ENCODE measurements around the gene ST8SIA5.

The ST8SIA5 gene

GRCh38 chr18:46731316-46731715 is 25.5 kb downstream of the ST8SIA5 start (continued):
- no peak for TF ChIP-seq RARB (CRISPR knock-in tag; IDR thresholded peaks at IDR 0.05)
- no peak for TF ChIP-seq ZC3H10 (CRISPR knock-in tag; IDR thresholded peaks at IDR 0.05)

- TF ChIP-seq ZNF565 (CRISPR knock-in tag; conservative IDR thresholded peaks at IDR 0.05; ENCODE audit: low read depth), result no peak
- TF ChIP-seq TOX (CRISPR knock-in tag; IDR thresholded peaks at IDR 0.05; ENCODE audit: borderline replicate concordance), result no peak
- no peak for TF ChIP-seq ISL1 (CRISPR knock-in tag; IDR thresholded peaks at IDR 0.05)
- no peak for TF ChIP-seq PPARA (CRISPR knock-in tag; IDR thresholded peaks at IDR 0.05; ENCODE audit: borderline replicate concordance)
- TF ChIP-seq ZFP30 (CRISPR knock-in tag; IDR thresholded peaks at IDR 0.05), result no peak
- no peak for TF ChIP-seq POU6F1 (CRISPR knock-in tag; IDR thresholded peaks at IDR 0.05; ENCODE audit: borderline replicate concordance, low read depth)
- no peak for TF ChIP-seq RARB (CRISPR knock-in tag; IDR thresholded peaks at IDR 0.05)
- TF ChIP-seq, protein P1, sequence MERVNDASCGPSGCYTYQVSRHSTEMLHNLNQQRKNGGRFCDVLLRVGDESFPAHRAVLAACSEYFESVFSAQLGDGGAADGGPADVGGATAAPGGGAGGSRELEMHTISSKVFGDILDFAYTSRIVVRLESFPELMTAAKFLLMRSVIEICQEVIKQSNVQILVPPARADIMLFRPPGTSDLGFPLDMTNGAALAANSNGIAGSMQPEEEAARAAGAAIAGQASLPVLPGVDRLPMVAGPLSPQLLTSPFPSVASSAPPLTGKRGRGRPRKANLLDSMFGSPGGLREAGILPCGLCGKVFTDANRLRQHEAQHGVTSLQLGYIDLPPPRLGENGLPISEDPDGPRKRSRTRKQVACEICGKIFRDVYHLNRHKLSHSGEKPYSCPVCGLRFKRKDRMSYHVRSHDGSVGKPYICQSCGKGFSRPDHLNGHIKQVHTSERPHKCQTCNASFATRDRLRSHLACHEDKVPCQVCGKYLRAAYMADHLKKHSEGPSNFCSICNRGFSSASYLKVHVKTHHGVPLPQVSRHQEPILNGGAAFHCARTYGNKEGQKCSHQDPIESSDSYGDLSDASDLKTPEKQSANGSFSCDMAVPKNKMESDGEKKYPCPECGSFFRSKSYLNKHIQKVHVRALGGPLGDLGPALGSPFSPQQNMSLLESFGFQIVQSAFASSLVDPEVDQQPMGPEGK (CRISPR knock-in tag; IDR thresholded peaks at IDR 0.05; ENCODE audit: borderline replicate concordance), result no peak
- no peak for TF ChIP-seq ESRRG (CRISPR knock-in tag; IDR thresholded peaks at IDR 0.05)
- no peak for TF ChIP-seq CSDC2 (CRISPR knock-in tag; IDR thresholded peaks at IDR 0.05)
- TF ChIP-seq OSR1 (CRISPR knock-in tag; IDR thresholded peaks at IDR 0.05), result no peak
- no peak for TF ChIP-seq ZNF70 (CRISPR knock-in tag; IDR thresholded peaks at IDR 0.05)
- no peak for TF ChIP-seq TSHZ2 (CRISPR knock-in tag; IDR thresholded peaks at IDR 0.05)
- no peak for TF ChIP-seq TCF4 (CRISPR knock-in tag; IDR thresholded peaks at IDR 0.05; ENCODE audit: borderline replicate concordance)
- TF ChIP-seq CSRNP3 (CRISPR knock-in tag; IDR thresholded peaks at IDR 0.05), result no peak
- TF ChIP-seq BACH2 (CRISPR knock-in tag; IDR thresholded peaks at IDR 0.05; ENCODE audit: borderline replicate concordance), result no peak
- ATAC-seq, result no peak
Observed at GRCh38 chr18:46728219-46728930, 28.5 kb downstream of the ST8SIA5 start.

DNA sequence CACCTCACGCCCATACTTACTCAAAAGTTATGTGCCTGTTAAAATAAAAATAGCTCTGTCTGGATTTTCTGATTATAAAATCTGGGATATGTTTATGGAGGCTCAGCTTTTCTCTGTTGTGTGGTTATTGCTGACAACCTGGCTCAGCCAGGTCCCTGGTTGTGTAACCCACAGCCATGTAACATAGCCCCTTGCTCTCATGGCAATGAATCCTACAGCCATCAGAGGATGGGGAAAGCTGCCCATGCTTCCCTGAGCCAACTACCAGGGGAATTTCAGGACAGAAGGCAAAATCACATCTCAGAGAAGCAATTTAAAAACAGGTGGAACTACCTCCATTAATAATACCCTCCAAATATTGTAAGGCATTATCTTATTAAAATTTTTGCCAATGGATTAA is 29.7 kb downstream of the ST8SIA5 start:
- ATAC-seq, result no peak
- no peak for TF ChIP-seq ARNTL (CRISPR knock-in tag; IDR thresholded peaks at IDR 0.05; ENCODE audit: borderline replicate concordance, low read depth)
- TF ChIP-seq ISL1 (CRISPR knock-in tag; IDR thresholded peaks at IDR 0.05), result no peak
- TF ChIP-seq GLIS3 (CRISPR knock-in tag; IDR thresholded peaks at IDR 0.05), result no peak
- no peak for TF ChIP-seq TOX (CRISPR knock-in tag; IDR thresholded peaks at IDR 0.05; ENCODE audit: borderline replicate concordance)
- TF ChIP-seq TCF4 (CRISPR knock-in tag; IDR thresholded peaks at IDR 0.05; ENCODE audit: borderline replicate concordance), result no peak
- no peak for TF ChIP-seq ZFP3 (CRISPR knock-in tag; IDR thresholded peaks at IDR 0.05)

DNA sequence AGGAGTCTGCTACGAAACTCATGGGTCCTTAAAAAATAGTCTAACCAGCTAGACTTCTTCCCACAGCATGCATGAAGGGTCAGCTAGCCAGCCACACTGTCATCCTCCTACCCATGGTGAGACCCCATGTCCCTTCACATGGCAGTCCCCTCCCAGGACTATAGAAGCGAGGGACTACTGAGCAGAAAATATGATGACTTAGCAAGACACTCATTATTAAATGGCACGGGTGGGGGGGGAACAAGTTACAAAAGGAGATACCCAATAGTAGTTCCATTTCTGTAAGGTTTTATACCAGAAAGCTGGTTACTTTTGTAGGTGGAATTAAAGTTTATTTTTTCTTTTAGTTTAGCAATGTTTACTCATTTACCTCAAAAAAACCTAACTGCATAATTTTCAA is 31.5 kb downstream of the ST8SIA5 start:
- ATAC-seq, result no peak
- TF ChIP-seq TOX (CRISPR knock-in tag; IDR thresholded peaks at IDR 0.05; ENCODE audit: borderline replicate concordance) (no peak), ARNTL (CRISPR knock-in tag; IDR thresholded peaks at IDR 0.05; ENCODE audit: borderline replicate concordance, low read depth) (no peak), ESRRG (CRISPR knock-in tag; IDR thresholded peaks at IDR 0.05) (no peak), CSDC2 (CRISPR knock-in tag; IDR thresholded peaks at IDR 0.05) (no peak), CSRNP3 (CRISPR knock-in tag; IDR thresholded peaks at IDR 0.05) (no peak), ZNF565 (CRISPR knock-in tag; conservative IDR thresholded peaks at IDR 0.05; ENCODE audit: low read depth) (no peak), TSHZ2 (CRISPR knock-in tag; IDR thresholded peaks at IDR 0.05) (no peak)
- TF ChIP-seq, protein P2, sequence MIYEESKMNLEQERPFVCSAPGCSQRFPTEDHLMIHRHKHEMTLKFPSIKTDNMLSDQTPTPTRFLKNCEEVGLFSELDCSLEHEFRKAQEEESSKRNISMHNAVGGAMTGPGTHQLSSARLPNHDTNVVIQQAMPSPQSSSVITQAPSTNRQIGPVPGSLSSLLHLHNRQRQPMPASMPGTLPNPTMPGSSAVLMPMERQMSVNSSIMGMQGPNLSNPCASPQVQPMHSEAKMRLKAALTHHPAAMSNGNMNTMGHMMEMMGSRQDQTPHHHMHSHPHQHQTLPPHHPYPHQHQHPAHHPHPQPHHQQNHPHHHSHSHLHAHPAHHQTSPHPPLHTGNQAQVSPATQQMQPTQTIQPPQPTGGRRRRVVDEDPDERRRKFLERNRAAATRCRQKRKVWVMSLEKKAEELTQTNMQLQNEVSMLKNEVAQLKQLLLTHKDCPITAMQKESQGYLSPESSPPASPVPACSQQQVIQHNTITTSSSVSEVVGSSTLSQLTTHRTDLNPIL (CRISPR knock-in tag; IDR thresholded peaks at IDR 0.05; ENCODE audit: low read depth), result no peak

All from SK-N-SH treated with all-trans-retinoic acid at 6 μM for 48 hours (cell line).